Erythroblast (primary cell): ENCODE measurements around the gene WDR5.
"Not testable (repeated sequence)": the region's sequence is repeated elsewhere in the genome, so short reads cannot be mapped to it uniquely, and the experiment has no call there.

Experiments used
- GATA1 ChIP-seq: IDR thresholded peaks from 2 replicates; pipeline ENCODE4 v1.6.1; 2011; ENCODE audit warnings: low read depth, mild to moderate bottlenecking, control low read depth, low read length, moderate library complexity
- POLR2A ChIP-seq: IDR thresholded peaks from 2 replicates; pipeline ENCODE4 v1.6.1; 2011; ENCODE audit warnings: mild to moderate bottlenecking, low read length

DNA sequence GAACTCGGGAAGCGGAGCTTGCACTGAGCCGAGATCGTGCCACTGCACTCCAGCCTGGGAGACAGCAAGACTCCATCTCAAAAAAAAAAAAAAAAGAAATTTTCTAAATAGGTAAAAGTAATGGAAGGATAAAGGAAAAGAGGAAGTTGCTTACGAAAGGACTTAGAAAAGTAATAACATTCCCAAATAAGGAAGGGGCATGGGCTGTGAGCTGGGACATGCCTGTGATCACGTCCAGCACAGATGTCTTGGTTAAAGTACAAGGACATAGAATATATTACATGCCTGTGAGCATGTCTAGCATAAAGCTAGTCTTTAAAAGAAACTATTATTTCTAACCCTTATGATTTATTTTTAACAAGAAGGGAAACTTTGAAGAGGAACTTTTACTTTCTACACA, 34.7 kb upstream of the WDR5 start:
- not testable (repeated sequence) for TF ChIP-seq POLR2A, GATA1
